NCI-H748 (cell line): ENCODE measurements around the gene THAP4.
"Not testable (repeated sequence)": the region's sequence is repeated elsewhere in the genome, so short reads cannot be mapped to it uniquely, and the experiment has no call there.

Experiments used
- DNase-seq: peaks from one replicate; lab custom pipeline; 2025; ENCODE audit not compliant: unreplicated experiment; lab: John Stamatoyannopoulos, UW

The THAP4 gene

DNA sequence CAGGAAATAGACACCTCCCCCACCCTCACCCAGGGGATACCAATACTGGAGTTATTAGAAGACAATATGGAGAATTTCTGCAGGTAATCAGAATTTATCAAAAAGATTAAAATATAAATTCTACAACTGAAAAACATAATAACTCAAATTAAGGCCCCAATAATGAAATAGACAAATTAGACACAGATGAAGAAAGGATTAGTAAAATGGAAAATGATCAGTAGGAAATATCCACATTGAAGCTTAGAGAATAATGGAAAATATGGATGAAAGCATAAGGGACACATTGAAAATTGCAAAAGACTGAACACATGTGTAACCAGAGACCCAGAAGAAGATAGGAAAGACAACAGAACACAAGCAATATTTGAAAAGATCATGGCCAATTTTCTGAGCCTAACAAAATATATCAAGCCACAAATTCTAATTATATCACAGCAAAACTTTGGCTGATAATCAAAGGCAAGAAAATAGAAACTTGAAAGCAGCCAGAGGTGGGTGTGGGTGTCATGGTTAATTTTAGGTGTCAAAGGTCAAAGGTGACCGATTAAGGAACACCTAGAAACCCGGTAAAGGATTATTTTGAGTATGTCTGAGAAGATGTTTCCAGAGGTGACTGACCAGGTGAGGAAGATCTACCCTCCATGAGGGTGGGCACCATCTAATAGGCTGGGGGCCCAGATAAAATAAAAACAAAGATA is 50.2 kb downstream of the THAP4 start:
- DNase-seq = no peak

DNA sequence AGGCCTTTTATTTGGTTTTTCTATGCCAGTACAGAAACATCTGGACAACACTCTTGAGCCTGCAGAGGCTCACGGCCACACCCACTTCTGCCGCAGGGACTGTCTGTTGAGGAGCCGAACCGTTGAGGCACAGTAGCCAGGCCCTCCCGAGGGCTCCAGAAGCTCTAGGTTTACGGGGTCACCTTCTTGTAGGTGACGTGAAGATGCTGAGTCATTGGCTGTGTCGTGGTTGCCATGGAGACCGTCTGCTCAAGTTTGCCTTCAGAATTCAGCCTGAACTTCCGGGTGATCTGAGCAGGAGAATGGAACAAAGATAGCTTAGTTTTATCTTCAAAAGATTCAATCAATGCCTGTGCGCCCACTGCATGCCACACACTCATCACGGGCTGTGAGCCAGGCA is 52.5 kb downstream of the THAP4 start:
- no peak for DNase-seq

DNA sequence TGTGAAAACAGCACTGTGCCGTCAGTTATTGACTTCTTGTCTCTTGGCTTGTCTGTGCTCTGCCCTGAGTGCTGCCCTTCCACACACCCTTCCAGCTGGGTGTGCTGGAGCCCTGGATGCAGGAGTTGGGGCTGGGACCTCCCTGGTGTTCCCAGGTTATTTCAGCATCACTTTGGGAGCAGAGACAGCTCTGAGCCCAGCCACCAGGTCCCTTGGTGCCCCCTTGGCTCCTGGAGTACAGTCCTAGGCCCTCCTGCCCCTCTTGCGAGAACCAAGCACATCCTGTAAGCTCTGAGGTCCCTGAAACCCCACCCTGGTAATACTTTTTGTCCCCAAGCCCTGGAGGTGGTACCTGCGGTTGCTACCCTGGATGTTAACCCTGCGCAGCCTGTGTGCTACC is 54.2 kb downstream of the THAP4 start:
- no peak for DNase-seq

DNA sequence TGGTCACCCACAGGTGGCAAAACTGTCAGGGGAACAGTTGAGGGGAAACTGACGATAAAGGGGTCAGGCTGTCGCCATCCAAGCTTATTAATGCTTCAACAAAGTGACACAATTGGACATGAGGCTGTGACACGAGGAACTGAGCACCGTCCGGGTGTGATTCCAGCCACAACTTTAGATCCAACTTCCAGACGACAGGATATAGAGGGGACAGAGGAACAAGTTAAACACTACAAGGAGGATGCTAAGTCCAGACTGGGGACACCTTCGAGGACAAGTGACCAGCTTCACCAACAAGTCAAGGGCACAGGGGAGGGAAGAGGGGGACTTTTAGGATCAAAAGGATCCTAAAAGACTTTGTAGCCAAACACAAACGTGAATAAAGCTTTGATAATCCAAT is 54.6 kb downstream of the THAP4 start:
- no peak for DNase-seq

DNA sequence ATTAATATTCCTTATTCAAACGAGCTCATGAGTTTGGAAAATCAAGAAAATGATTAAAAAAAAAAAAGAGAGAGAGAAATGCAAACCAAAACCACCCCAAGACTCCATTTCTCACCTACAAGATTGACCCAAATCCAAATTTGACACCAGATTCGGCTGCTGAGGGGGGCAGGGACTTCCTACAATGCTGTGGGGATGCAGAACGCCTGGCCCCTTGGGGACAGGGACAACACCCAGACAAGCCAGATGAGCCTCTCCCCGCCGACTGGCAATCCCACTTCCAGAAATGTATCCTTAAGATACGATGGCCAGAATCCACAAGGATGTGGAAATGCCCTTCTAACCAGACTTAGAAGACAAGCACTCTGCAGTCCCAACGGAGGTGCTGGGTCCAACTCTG is 57.7 kb downstream of the THAP4 start:
- DNase-seq = no peak

DNA sequence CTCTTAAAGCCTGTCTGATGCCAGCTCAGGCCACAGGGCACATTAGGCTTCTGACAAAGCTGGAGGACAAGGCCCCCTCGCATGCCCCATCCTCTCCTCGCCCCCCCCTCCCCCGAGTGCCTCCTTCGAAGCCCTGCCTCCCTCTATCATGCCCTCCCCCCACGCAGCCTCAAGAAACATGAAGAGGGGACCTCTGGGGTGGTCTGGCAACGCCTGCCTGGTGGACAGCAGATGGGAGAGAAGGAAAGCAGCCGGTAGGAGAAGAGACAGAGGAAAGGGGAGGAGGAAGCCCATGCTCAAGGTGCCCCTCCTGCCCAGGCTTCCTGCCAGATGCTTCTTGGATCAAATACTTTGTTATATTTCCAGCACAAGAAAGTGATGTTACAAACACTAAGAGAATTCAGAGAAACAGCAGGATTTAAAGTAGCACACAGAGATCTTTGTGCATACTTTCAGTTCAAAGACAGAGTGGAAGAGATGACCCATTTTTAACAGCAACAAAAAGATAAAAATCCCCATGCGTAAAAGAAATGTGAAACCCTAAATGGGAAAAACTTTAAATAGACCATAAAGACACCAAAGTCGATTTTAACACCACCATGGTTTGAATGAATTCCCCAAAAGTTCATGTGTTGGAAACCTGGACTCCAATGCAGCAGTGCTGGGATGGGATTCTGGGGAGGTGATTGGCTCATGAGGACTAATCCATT is 59.4 kb downstream of the THAP4 start:
- DNase-seq = no peak

DNA sequence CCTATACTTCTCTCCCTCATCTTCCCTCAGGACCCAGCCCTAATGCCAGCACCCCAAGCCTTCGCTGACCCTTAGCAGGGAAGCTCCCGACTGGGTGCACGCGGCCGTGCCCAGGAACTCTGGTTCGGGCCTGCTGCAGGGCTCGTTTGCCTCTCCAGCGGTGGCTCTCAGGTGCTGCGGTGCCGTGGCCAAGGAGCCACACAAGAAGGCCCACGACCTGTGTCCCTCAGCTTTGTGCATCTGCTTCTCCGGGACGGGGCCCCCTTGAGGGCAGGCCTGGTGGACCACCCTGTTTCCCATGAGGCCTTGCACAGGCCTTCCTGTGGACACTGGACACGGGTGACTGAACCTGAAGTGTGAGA is 60.7 kb downstream of the THAP4 start:
- DNase-seq = no peak

DNA sequence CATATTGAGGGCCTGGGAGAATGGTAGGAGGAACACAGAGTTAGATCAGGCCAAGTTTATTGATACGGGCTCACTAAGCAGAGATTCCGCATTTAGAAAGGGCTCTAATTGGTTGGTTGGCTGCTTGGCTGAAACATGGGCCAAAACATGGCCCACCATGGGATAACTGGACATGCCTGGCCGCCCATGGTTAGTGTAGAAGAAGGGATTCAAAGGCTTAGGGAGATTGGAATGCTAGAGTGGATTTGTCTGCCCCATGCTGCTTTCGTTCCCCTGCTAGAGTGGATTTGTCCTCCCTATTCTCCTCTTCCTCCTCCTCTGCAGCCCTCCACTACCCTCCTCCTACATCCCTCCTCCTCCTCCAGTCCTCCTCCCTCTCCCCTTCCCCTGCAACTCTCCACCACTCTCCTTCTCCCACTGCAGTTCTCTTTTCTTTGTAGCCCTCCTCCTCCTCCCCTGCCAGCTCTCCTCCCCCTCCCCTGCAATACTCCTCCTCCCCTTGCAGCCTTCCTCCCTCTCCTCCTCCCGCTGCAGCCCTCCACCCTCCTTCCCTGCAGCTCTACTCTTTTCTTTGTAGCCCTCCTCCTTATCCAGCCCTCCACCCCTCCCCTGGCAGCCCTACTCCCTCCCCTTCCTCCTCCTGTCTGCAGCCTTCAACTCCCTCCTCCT is 61.2 kb downstream of the THAP4 start:
- DNase-seq = no peak

DNA sequence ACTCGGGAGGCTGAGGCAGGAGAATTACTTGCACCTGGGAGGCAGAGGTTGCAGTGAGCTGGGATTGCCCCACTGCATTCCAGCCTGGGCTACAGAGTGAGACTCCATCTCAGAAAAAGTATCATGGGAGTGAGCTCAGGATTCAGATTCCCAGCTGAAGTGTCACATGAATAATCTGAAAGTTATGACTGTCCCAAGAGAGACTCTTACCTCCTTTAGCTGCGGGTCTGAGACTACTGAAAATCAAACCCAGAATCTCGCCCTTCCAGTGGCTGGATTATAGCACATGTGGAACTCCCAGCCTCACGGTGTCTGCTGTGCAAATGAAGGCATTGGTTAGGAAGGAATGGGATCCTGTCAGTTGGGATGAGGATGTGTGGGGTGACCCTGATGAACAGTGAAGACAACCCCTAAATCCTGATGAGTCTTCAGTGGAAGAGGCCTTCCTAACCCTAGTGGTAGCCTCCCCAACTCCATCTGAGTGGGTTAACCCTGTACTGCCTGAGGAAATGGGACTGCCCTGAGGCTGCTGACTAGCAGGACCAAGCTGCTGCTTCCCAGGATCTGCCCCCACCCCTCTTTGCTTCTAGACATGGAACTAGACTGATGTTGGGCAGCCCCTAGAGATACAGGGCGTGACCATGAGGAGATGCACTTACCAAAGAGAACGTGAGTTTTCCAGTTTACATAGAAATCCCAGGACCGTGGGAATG is 61.9 kb downstream of the THAP4 start:
- no peak for DNase-seq

DNA sequence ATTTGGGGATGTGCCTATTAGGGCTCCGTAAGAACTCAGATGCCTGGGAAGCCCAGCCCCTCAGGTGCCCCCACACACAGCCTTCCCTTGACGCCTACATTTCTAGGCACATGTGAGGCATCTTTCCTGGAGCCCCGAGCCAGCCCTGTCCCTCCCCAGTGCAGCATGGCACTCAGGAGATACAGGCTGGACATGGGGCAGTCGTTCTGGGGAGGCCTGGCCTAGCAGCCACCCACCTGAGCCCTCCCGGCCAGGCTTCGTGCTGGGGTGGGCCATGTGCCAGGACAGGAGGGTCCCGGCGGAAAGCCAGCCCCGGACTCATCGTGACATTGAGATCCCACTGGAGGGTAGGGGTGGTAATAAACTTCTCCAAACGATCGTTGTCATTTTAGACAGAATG is 63.2 kb downstream of the THAP4 start:
- no peak for DNase-seq

DNA sequence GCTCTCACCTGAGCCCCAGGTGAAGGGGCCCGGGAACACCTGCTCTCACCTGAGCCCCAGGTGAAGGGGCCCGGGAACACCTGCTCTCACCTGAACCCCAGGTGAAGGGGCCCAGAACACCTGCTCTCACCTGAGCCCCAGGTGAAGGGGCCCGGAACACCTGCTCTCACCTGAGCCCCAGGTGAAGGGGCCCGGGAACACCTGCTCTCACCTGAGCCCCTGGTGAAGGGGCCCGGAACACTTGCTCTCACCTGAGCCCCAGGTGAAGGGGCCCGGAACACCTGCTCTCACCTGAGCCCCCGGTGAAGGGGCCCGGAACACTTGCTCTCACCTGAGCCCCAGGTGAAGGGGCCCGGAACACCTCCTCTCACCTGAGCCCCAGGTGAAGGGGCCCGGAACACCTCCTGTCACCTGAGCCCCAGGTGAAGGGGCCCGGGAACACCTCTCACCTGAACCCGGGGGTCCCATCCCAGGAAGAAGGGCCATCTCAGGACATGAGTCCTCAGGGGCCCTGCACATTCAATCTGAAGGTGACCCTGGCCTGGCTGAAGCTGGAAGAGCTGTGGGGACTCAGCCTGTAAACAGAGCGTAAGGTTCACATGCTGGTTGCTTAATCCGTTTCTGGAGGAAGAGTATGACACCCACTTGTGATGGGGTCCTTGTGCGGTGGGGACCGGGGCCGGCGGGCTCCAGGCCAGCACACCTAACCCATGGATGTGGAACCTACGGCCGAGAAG is 63.9 kb downstream of the THAP4 start:
- not testable (repeated sequence) for DNase-seq

DNA sequence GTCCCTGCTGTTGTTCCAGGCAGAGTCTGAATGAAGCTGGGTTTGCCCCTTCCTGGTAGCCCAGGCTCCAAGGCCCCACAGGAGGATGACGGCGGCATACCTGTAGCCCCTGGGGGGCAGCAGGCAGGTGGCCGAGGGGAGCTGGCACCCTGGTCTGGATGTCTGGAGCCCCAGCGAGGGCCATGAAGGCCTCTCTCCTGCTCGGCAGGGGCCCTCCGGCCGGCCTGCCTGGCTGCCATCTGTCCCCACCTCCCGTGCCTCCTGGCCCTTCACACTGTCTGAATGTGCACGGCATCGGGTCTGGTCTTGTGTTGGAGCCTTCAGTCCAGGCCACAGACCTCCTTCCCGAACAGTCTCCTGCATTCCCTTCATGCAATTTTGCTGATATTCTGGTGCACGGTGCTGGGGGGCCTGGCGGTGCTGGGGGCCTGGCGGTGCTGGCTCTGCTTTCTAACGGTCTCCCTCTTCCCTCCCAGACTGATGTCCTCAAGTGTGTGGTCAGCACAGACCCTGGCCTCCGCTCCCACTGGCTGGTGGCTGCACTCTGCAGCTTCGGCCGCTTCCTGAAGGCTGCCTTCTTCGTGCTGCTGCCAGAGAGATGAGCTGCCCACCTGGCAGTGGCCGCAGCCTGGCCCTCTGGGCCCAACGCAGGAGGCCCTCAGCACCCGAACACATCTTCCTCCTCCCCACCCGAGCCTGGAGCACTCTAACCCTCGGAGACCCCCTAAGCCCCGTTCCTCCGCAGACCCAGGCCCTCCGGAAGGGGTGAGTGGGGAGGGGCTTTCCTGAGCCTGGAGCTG is 64.9 kb downstream of the THAP4 start:
- no peak for DNase-seq

DNA sequence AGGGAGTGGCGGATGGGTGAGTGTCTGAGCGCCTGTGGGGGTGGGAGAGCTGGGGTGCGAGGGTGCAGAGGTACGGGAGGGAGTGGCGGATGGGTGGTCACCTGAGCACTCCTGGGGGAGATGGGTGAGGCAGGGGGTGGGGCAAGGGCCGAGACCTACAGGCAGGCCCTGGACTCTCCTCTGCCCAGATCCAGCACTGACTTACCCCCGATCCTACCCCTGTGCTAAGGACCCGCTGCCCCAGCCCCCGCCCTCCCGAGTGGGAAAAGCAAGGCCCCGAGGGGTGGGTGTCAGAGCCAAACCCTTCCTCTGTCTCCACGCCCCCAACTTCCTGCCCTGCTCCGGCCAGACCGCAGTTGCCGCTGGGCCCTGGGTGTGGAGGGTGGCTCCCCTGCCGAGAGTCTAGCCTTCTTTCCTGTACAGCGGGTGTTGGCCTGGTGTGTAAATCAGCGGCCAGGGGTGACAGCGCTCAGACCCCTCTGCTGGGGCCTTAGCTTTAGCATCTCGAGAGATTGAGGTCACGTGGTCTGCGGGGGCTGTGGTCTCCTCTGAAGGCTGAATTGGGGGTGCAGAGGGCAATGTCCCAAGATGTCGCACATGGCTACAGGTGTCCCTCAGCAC is 65.9 kb downstream of the THAP4 start:
- no peak for DNase-seq

DNA sequence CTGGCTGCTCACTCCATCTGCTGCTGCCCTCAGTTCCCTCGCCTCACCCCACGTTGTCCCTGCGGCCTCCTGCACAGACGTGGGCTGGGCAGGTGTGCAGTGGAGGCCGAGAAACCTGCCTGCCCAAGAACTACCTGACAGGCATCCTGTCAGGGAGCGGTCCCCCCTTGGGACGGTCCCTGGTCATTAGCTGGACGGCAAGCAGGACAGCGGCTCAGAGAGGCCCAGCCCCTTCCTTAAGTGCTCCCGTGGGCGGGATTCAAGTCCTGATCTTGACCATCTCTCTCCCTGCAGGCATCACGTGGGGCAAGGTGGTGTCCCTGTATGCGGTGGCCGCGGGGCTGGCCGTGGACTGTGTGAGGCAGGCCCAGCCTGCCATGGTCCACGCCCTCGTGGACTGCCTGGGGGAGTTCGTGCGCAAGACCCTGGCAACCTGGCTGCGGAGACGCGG is 67.1 kb downstream of the THAP4 start:
- DNase-seq = no peak

DNA sequence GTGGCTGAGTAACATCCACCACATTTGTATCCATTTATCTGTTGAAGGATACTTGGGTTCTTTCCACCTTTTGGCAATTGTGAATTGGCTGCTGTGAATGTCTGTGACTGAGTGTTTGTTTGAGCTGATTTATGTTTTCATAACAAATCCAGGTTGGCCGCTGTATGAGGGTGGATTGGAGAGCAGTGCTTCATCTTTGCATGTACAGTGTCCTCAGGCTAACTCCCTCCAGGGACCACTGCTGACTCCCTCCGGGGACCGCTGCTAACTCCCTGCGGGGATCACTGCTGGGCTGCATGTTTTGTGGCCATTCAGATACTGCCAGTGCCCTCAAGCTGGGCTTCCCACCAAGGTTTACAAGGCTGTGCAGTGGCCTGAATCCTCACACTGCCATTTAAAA is 68.2 kb downstream of the THAP4 start:
- DNase-seq = no peak

DNA sequence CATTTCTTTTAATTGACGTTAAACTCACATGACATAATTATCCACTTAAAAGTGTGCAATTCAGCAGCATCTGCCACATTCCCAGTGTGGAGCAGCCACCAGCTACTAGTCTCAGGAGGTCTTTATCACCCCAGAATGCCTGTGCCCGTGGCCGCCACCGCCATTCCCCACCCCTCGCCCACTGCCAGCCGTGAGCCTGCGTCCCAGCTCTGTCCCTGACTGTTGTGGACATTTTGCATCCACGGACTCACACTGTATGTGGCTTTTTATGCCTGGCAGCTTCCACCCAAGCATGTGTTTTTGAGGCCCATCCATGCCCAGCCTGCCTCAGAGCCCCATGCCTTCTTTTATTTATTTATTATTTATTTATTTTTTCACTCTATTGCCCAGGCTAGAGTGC is 69.2 kb downstream of the THAP4 start:
- DNase-seq = no peak

DNA sequence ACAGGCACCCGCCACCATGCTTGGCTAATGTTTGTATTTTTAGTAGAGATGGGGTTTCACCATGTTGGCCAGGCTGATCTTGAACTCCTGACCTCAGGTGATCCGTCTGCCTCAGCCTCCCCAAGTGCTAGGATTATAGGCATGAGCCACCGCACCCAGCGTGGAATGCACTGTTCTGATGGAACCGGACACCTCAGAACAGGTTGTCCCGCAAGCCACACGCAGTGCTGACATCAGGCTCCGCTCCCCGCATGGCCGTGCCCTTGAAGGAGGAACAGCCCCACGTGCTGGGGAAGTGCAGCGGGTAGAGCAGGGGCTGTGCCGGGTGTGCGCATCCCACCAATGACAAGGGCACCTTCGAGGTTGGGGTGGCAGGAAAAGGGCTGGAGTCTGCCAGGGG is 69.7 kb downstream of the THAP4 start:
- DNase-seq = not testable (repeated sequence)

DNA sequence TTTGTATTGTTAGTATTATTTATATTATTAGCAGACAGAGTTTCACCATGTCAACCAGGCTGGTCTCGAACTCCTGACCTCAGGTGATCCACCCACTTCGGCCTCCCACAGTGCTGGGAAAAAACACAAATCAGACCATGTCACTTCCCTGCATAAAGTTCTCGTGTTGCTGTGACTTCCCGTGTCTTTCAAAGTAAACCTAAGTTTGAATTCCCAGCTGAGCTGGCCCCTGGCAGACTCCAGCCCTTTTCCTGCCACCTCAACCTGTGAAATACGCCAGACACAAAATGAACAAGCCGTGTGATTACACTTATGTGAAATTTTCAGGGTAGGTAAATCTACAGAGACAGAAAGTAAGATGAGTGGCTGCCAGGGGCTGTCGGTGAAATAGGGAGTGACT is 70.5 kb downstream of the THAP4 start:
- no peak for DNase-seq

DNA sequence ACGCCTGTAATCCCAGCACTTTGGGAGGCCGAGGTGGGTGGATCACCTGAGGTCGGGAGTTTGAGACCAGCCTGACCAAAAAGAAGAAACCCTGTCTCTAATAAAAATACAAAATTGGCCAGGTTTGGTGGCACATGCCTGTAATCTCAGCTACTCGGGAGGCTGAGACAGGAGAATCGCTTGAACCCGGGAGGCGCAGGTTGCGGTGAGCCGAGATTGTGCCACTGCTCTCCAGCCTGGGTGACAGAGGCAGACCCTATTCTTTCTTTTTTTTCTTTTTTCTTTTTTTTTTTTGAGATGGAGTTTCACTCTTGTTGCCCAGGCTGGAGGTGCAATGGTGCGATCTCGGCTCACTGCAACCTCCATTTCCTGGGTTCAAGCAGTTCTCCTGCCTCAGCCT is 70.9 kb downstream of the THAP4 start:
- DNase-seq = not testable (repeated sequence)

DNA sequence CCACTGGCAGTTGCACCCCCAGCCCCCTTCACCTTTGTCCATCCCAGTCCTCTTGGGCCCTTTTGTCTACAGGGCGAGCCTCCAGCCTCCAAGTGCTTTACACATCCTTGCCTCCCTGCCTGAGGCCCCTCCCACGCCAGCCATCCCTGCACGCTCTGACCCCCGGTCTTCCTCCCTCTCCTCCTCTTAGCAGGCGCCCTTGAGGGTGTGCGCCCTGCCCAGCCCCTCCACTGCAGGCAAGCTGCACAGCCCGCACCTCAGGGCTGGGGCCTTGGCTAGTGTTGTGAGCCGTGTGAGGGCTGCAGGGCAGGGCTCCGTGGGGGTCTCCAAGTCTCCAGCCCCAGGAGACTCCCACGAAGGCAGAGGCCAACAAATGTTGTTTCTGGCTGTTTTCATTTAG is 71.5 kb downstream of the THAP4 start:
- DNase-seq = no peak
